NCI-H748 (cell line): Measurements from ENCODE around the gene CIART.

Experiments
- DNase-seq: peaks from one replicate; lab custom pipeline; 2025; ENCODE audit not compliant: unreplicated experiment; lab: John Stamatoyannopoulos, UW

The CIART gene

DNA sequence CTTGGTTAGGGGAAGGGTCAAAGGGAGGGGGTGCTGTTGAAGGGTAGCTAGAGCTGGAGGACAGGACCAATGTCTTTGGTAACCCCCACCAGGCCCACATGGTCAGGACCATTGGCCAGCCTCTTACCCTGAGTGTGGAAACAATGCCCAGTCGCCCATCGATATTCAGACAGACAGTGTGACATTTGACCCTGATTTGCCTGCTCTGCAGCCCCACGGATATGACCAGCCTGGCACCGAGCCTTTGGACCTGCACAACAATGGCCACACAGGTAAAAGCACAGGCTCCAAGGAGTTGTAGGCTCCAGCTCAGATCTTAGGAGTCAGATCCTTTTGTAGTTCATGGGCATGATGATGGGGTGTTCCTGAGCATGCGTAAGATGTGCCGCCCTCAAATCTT, 21.0 kb upstream of the CIART start:
- no peak for DNase-seq

DNA sequence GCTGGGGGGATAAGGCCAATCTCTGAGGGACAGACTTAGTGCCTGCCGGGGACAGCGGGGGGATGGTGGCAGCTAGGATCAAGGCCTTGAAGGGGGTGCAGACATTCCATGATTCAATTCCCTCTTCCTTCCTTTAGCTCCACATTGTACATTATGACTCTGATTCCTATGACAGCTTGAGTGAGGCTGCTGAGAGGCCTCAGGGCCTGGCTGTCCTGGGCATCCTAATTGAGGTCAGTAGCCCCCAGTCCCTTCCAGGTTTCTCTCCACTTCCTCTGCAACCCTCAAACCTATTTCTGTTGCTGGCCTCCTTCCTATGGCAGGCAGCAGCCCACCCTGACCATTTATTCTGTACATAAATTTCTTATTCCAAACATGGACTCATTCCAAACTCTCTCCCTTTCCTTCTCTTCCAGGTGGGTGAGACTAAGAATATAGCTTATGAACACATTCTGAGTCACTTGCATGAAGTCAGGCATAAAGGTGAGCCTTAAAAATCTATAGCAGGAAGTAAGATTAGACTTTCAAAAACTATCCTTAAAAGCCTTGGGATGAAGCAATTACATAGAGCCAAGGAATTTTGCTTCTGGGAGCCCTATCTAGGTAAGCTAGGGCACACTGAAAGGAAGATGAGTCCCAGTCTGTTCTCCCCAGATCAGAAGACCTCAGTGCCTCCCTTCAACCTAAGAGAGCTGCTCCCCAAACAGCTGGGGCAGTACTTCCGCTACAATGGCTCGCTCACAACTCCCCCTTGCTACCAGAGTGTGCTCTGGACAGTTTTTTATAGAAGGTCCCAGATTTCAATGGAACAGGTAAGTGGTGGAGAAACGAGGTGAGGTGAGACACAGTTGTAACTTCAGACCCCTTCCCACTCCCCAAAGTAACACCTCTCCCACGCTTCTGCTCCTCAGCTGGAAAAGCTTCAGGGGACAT, 19.7 kb upstream of the CIART start:
- DNase-seq: no peak

DNA sequence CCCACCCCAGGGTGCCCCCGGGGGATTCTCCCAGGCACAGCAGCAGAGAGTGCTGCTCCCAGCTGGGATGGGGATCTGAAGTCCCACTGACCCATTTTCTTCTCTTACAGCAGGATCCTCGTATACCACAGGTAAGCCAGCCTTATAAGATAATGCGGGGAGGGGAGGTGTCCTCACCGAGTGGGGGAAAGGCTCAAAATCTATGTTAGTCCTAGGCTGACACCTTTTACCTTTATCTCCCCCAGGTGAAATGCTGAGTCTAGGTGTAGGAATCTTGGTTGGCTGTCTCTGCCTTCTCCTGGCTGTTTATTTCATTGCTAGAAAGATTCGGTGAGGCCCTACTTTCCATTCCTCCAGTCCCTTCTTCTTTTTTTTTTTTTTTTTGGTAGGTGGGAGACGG, 18.8 kb upstream of the CIART start:
- no peak for DNase-seq

DNA sequence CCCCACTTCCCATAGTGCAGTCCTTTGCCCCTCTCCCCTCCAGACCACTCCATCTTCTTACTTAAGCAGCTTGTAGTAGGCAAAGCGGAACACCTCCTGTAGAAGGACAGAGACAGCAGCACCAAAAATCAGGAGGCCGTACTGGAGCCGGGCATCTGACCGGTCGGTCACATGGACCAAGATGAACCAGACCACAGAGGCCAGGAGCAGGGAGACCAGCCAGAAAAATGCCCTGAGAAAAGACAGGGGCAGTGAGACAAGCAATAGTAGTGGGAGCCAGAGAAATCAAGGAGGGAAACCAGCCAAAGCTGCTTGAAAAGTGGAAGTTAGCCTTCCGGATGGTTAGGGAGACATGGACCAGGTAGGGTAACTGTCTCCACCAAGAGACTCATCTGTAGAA, 14.5 kb upstream of the CIART start:
- DNase-seq: no peak

DNA sequence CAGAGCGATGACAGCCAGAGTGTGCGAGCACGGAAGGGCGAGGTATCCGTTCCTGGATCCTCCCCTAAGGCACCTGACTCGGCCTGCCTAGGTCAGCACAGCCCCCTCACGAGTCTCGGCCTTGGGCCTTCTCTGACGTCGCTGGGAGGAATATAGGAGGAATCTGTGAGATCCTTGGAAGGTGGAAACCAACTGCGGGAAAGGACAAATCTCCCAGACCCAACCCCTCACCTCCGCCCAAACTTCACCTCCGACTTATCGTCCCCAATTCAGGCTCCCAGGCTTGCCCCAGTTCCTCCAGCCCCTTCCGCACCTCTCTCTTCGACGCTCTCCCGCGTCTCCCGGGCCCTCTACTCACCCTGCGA, 14.0 kb upstream of the CIART start:
- no peak for DNase-seq

DNA sequence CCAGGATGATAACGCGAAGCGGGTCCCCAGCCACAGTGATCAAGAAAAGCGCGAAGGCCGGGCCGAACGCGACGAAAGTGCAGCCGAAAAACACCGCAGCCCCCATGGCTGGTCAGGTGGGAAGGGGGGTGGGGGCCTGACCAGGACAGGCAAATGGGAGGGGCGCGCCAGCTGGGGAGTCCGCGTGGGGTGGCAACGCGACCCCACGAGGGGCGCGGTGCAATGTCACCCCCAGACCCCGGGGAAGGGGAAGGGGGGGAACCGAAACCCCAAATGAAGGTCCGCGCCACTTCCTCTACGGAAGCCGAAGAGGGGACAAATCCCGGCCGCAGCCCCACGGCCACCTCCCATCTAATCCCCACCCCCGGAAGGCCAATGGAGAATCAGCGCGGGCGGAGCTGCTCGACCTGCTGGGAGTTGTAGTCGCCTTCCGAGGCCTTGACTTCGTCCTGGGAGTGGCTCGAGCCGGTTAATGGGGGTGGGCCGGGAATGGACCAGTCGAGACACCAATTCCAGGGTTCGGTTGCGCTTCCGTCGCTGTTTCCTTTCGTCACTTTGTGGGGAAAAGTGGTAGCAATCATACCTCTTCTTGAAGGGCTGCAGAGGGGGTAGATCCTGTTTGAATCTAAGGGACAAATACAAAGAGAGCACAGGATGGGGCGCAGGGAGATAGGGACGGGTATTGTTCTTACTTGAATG, 13.5 kb upstream of the CIART start, which contains the start of gene APH1A:
Gene APH1A (minus strand): TSS at position 312 of the 699 bp plus-strand sequence. CDS start 206 bp downstream, at position 106.
- DNase-seq: peak; percentile 99

DNA sequence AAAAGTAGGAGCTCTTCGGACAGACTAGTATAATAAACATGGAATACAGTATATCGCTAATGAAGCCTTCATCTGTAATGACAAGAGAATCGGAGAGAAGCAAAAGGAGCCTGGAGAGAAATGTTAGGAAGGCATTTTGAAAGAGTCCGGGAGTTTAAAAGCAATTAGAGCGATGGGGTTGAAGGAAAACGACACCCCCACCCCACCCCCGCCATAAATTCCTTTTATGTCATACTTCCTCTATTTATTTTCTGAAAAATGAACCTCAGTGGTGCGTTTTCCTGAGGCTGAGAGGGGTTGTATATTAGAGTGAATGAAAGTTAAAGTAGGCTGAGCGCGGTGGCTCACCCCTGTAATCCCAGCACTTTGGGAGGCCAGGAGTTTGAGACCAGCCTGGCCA, 12.9 kb upstream of the CIART start:
- DNase-seq: no peak

DNA sequence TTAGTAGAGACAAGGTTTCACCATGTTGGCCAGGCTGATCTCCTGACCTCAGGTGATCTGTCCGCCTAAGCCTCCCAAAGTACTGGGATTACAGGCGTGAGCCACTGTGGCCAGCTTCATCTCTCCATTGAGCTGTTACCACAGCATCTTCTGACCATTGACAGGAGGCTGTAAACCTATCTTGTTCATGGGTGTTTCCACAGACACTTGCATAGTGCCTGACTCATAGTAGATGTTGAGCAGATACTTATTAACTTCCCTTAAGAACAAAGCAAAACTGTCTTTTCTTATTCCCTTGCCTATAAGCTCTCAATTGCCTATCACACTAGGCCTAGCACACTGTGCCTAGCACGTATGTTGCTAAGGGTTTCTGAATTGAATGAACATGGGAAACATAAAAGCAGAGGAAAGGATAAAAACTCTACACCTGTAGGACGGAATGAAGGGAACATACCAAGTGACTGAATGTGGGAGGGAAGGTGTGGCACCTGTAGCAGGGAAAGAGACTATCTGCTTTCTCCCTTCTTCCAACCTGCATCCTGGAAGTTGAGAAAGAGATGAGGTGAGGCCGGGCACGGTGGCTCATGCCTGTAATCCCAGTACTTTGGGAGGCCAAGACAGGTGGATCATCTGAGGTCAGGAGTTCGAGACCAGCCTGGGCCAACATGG, 10.9 kb upstream of the CIART start:
- DNase-seq: no peak

DNA sequence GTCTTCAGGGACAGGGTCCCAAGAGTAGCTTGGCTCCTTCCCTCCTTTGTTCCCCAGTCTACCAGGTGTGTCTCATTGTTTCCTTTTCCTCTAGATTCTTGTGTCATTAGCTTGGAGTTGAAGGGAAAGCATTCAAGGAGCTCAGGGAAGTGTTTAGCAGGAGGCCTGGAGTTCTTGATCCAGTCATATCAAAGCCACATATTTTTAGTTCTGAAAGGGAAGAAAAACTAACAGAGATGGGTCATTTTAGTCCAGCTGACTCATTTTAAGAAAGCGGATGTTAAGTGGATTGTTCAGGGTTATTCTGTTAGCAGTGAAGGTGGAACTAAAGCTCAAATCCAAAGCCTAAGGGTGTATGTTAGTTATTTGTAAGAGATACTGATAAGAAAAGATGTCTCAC, 9.0 kb upstream of the CIART start:
- DNase-seq: no peak

DNA sequence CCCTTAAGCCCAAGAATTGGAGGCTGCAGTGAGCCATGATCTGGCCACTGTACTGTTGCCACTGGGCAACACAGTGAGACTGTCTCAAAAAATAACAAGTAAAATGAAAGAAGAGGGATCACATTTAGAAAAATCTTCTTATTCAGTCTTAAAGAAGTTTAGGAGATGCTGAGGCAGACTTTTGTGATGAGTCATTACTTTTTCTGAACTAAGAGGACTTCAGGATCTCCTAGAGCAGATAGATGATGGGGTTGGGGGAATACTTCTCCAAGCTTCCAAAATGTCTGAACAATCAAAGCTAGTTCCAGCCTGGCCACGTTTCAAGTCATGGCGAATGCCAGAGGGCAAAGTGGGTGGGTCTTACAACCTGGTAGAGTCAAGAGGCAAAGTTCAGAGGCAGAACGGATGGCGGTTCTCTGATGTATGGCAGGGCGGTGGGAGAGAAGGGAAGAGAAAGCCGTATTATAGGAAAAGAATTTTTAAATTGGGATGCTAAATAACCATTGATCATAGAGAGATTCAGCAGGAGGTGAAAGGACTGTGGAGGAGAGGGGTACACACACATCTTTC, 2.1 kb upstream of the CIART start:
- DNase-seq: no peak

DNA sequence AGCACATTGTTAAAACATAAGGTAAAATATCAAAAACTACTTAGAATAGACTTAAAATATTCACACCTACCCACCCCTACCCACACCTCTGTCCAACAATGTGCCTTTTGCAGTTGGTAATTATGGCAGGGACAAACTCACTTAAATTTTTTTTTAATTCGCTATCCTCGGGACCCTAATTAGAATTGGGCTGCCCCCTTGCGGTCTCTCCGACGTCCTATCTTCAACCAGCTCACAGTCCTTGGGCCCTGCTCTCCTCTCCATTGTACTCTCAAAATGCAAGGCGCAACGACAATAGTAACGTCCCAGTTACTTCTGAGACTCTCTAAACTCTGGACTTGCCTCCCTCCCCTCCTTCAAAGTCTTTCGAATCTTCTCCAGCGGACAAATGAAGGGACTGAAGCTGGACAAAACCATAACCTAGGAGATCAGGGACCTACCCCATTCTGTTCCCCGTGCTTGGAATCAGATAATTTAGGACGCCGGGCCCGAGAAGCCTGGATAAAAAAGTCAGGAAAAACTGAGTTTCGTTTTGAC, 1.1 kb upstream of the CIART start:
- peak; percentile 72 for DNase-seq

DNA sequence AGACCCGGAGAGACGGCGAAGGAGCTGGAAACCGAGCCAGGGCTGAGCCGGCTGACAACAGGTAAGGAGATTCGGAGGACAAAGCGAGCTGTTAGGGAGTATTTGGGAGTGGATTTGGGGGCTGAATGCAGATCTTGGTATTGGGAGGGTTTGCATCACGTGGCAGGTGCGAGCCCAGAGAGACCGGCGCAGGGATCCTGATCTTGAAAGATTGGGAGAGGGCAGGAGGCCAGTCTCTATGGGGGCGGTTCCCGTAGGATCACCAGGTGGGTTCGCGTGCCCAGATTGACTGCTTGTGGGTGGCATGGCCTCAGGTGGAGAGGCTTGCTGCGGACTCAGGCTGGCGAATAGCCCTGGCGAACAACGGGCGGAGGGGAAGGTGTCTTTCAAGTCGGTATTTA, 204 bp downstream of the CIART start:
- DNase-seq: no peak

DNA sequence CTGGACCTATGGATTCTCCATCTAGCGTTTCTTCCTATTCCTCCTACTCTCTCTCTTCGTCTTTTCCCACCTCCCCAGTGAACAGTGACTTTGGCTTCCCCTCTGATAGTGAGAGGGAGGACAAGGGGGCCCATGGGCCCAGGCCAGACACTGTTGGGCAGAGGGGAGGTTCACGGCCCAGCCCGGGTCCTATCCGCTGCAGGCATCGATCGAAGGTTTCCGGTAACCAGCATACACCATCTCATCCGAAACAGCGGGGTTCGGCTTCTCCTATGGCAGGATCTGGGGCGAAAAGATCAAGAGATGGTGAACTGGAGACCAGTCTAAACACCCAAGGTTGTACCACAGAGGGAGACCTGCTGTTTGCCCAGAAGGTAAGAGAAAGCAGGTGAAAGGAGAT, 906 bp downstream of the CIART start:
- no peak for DNase-seq

DNA sequence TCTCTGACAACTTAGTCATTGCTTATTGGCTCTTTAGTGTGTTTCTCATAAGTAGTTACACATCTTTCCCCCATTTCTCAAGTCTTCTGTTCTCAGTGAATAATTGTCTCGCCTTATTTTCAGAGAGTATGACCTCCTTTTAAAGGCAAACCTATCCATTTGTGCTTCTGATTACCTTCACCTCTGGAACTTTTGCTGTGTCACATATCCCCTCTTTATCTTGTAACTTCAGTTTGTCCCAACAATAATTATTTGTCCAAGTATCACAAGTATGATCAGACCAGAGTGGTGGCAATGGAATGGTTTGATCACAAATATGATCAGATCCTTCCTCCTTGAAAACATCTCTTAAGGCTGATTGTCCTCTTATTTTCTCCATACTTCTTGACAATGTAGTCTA, 6.0 kb downstream of the CIART start:
- DNase-seq: no peak

DNA sequence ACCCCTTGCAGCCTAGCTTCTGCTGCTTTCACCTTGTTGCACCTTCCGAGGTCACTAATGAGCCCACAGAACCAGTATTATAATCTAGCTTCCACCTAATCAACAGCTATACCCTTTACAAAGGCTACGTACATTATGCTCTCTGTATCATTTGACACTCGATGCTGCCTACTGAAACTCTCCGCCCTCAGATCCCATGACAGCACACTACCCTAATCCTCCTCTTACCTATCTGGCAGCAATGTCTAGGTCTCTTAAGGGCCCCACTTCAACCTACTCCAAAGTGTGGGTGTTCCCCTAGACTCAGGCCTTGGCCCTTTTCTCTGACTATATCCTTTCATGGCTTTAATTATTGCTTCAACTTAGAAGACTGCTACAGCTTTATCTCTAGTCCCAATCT, 6.5 kb downstream of the CIART start:
- DNase-seq: no peak

DNA sequence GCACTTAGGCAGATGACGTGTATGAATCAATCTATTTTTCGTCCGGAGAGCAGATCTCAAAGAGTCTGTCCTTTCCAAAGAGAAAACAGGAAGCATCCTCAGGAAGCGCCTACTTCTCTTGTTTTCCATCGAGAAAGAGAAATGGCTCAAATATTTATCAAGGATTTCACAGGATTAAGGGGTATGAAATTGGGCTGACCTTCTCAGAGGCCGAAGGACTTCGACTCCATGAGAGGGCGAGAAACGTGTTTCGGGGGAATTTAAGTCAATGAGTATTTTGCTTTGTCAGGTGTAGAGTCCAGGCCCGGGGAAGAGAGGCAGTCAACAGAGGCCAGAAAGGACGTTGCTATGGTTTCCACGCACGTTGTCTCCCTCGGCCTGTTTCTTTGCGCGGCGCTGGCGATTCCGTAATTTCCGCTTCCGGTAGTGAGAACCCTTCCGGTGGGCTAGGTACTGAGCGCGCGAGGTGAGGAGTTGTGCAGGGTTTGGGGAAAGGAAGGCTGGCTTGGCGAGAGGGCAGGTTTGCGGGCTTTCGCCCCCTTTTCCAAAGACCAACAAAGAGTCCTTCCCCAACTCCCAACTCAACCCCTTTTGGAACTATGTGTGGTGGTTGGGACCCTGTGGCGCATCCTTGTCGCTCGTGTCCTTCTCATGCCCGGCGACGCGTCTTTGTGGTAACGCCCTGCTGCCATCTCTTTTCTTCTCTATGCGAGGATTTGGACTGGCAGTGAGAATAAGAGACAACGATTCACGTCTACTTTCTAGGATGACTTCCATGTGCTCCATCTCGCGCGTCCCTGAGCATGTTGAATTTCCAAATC, 11.3 kb downstream of the CIART start, which contains the start of gene MRPS21:
Gene MRPS21 (plus strand): TSS at position 429 of the 821 bp plus-strand sequence. CDS start 506 bp downstream, outside the sequence.
- peak; percentile 96 for DNase-seq

DNA sequence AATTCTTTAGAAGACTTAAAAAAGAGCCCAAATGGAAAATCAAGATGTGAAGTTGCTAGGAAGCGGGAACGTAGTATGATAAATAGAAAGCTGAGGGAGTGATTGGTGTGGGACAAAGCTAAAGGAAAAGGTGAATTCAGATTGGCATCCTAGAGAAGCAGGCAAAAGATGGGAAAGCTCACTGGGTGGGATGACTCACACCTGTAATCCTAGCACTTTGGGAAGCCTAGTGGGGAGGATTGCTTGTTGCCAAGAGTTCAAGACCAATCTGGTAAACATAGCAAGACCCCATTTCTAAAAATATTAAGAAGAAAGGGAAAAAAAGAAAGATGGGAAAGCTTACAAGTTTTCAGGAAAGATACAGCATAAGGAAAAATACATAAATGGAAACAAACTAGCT, 13.1 kb downstream of the CIART start:
- no peak for DNase-seq

DNA sequence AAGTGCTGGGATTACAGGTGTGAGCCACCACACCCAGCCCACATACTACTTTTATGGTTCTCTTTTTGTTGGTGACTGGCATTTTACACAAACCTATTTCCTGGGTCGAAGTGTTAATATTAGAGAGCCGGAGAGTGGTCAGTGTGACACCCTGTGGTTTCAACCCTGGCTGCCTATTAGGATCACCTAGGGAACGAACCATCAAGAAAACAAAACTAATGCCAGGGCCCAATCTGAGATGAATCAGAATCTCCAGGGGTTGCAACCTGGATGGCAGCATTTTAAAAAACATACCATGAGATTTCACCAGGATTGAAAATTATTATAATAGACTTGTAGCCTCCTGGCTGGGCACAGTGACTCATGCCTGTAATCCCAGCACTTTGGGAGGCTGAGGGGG, 17.4 kb downstream of the CIART start:
- DNase-seq: no peak

DNA sequence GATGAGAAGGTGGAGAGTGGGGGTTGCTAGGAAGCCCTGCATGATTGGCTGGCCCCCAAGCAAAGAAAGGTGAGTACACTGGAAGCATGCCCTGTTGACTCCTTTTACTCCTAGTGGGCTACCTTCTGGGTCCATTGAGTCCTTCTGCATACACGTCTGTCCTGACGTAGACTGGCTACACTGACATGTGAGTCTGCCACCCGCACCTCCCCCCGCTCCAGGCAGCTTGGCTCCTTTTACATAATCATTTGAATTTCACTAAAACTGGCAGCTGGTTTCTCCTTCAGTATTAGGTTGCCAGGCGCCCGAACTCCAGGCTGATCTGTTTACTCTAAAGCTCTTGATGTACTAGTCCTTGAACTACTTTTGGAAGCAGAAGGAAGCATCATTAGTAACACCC, 20.0 kb downstream of the CIART start:
- no peak for DNase-seq

DNA sequence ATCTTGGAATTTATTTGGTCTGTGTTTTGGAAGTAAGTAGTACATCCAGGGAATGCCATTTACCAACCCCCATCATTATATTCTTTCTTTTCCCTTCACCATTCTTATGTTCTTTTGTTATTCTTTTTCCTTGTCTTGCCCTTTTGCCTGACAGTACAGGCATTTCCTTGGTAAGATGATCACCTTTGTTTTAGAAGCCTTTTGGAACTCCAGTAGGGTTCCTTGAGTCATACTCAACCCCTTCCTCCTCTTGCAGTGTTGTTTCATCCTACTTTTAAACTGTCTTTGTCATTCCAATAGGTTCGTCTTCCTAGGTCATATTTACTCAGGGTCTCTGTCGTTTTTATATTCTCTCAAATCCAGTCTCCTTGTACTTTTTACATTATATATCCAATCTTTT, 20.5 kb downstream of the CIART start:
- DNase-seq: no peak
